Measurements from ENCODE around the gene MAGEA2.
"Not testable (repeated sequence)": the region's sequence is repeated elsewhere in the genome, so short reads cannot be mapped to it uniquely, and the experiment has no call there.

- not testable (repeated sequence) for TF ChIP-seq CTCF (IDR thresholded peaks at IDR 0.05); SIN3A (IDR thresholded peaks at IDR 0.05; ENCODE audit: borderline replicate concordance, low read depth, low read length); POLR2AphosphoS5 (IDR thresholded peaks at IDR 0.05; ENCODE audit: low read depth, low read length); EZH2phosphoT487 (IDR thresholded peaks at IDR 0.05; ENCODE audit: borderline replicate concordance, low read depth)
Observed at GRCh38 chrX:152734143-152734858, 19.3 kb downstream of the MAGEA2 start.
